Progenitor cell of endocrine pancreas (in vitro differentiated cells): ENCODE data around the gene SHANK3. TPM values are rescaled to one million over a fixed set of nuclear protein-coding genes. Genes with fewer than 3 reads are reported as not detected.
A peak's percentile ranks its signal among the peaks of the same experiment; 100 is the strongest.

Source experiments
- DNase-seq: peaks from one replicate; pipeline ENCODE4 v3.0.0; 2021; ENCODE audit warnings: low spot score; ENCODE audit not compliant: unreplicated experiment
- H3K27ac Mint-ChIP-seq: 2 replicates; pipeline ENCODE4 v1.8.0; 2021; ENCODE audit warnings: mild to moderate bottlenecking, moderate library complexity, mixed read lengths
- H3K27me3 Mint-ChIP-seq: 2 replicates; pipeline ENCODE4 v1.8.0; 2021; ENCODE audit warnings: mixed read lengths
- H3K36me3 Mint-ChIP-seq: 2 replicates; pipeline ENCODE4 v1.8.0; 2022; ENCODE audit warnings: mixed read lengths; ENCODE audit not compliant: insufficient read depth
- H3K4me1 Mint-ChIP-seq: 2 replicates; pipeline ENCODE4 v1.8.0; 2021; ENCODE audit warnings: low read depth, mixed read lengths
- H3K4me3 Mint-ChIP-seq: 2 replicates; pipeline ENCODE4 v1.8.0; 2021; ENCODE audit warnings: low read depth, mild to moderate bottlenecking, moderate library complexity, mixed read lengths
- H3K9me3 Mint-ChIP-seq: 2 replicates; pipeline ENCODE4 v1.8.0; 2021; ENCODE audit warnings: low read depth, mixed read lengths
- CTCF ChIP-seq: fragments of 200-600 bp; sonication (generic); IDR thresholded peaks from one replicate; pipeline ENCODE4 v1.5.0; 2021; ENCODE audit warnings: antibody characterized with exemption, mild to moderate bottlenecking; ENCODE audit not compliant: unreplicated experiment
- total RNA-seq: library from RNA; stranded (reverse); gene quantifications from 2 replicates; pipeline ENCODE4 v1.2.1, GENCODE V29; 2021

Gene SHANK3
- total RNA-seq, 1 donor from 2014 or later = 6.9 TPM

DNA sequence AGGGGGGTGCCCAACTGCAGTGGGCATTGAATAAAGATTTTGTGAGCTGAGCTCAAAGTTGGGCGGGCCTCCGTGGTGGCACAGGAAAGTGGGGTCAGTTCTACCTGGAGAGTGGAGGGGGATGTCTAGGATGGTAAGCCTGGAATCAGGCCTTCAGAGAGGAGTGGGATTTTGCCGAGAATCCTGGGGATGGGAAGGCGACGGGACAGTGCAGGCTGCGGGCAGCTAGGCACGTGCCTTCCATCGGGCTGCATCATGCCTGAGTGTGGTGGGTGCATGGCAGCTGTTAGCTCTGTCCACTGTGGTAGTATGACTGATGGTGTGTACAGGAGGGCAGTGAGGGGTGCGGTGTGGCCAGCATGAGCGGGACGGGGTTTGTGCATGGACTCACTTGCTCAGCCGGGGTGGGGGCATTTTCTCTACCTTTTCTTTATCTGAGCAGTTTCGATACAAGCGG lies 3.6 kb downstream of the SHANK3 start:
- Mint-ChIP-seq H3K4me1 (no peaks in the 10 kb centered on the region), H3K27me3 (peaks cover 35% of the 10 kb centered on the region), H3K36me3 (peaks cover 2% of the 10 kb centered on the region), H3K9me3 (no peaks in the 10 kb centered on the region), H3K4me3 (no peak overlapping the region), H3K27ac (no peak overlapping the region)
- no peak for DNase-seq
- TF ChIP-seq CTCF = no peak

- Mint-ChIP-seq H3K9me3 (no peaks in the 10 kb centered on the region), H3K4me1 (no peaks in the 10 kb centered on the region), H3K27ac (no peak overlapping the region), H3K36me3 (peaks cover 2% of the 10 kb centered on the region), H3K27me3 (peaks cover 29% of the 10 kb centered on the region), H3K4me3 (no peak overlapping the region)
- DNase-seq = no peak
- TF ChIP-seq CTCF = no peak
Measured at GRCh38 chr22:50676661-50677492, 4.3 kb downstream of the SHANK3 start.

GRCh38 chr22:50677493-50678217 lies 5.0 kb downstream of the SHANK3 start:
- Mint-ChIP-seq H3K27me3 (peaks cover 25% of the 10 kb centered on the region), H3K4me1 (no peaks in the 10 kb centered on the region), H3K36me3 (peaks cover 2% of the 10 kb centered on the region), H3K4me3 (no peak overlapping the region), H3K27ac (peak overlapping the region; percentile 69), H3K9me3 (no peaks in the 10 kb centered on the region)
- no peak for DNase-seq
- no peak for TF ChIP-seq CTCF

- TF ChIP-seq CTCF = no peak
- Mint-ChIP-seq H3K36me3 (no peaks in the 10 kb centered on the region), H3K27ac (no peak overlapping the region), H3K27me3 (peaks cover 21% of the 10 kb centered on the region), H3K4me1 (no peaks in the 10 kb centered on the region), H3K4me3 (no peak overlapping the region), H3K9me3 (no peaks in the 10 kb centered on the region)
- DNase-seq = peak; percentile 3
Measured at GRCh38 chr22:50678218-50678650, 5.6 kb downstream of the SHANK3 start.

DNA sequence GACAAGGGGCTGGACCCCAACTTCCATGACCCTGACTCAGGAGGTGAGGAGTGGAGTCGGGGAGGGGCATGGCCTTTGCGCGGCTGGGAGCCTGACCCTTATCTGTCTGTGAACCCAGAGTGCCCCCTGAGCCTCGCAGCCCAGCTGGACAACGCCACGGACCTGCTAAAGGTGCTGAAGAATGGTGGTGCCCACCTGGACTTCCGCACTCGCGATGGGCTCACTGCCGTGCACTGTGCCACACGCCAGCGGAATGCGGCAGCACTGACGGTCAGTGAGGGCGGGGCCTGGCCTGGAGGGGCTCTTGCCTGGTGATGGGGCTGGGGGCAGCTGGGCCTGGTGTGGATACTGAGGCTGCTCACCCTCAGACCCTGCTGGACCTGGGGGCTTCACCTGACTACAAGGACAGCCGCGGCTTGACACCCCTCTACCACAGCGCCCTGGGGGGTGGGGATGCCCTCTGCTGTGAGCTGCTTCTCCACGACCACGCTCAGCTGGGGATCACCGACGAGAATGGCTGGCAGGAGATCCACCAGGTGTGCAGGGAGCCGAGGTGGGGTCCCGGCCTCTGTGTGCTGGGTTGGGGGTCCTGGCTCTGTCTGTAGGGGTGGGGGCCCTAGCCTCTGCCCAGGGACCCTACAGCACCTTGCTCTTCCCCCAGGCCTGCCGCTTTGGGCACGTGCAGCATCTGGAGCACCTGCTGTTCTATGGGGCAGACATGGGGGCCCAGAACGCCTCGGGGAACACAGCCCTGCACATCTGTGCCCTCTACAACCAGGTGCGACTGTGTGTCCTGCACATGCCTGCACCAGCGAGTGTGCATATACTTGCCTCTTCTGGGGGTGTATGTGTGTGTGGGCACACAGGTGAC lies 6.3 kb downstream of the SHANK3 start:
- H3K4me3 Mint-ChIP-seq = no peak overlapping the region
- no peaks in the 10 kb centered on the region for H3K36me3 Mint-ChIP-seq
- no peak for DNase-seq
- no peaks in the 10 kb centered on the region for H3K4me1 Mint-ChIP-seq
- no peak for TF ChIP-seq CTCF
- no peaks in the 10 kb centered on the region for H3K9me3 Mint-ChIP-seq
- peaks cover 22% of the 10 kb centered on the region for H3K27me3 Mint-ChIP-seq
- H3K27ac Mint-ChIP-seq = no peak overlapping the region
